ENCODE results near the gene SUCLG1. TPM values are rescaled to one million over a fixed set of nuclear protein-coding genes. Genes with fewer than 3 reads are reported as not detected.
"Not testable (repeated sequence)": the region's sequence is repeated elsewhere in the genome, so short reads cannot be mapped to it uniquely, and the experiment has no call there.

The SUCLG1 gene
- total RNA-seq, 1 donor from 2014 or later: 63.8 TPM

DNA sequence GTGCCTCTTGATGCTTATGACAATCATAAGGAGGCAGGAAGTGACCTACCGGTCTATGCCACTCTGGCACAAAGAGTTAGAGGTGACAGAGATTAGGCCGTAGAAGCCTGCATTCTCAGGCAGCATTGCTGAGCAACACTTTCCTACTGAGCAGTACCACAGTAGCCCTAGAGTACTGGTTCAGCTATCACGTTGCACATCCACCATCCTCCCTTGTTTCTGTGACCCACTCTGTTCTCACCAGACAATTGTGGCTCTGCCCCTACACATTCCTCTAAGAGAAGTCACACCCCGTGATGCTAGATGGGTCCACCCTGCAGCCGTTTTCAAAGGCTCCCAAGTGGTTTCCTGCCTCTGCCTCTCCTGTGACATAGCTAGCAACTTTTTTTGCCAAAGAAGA is 22.6 kb upstream of the SUCLG1 start:
- H3K4me1 ChIP-seq: no peaks in the 10 kb centered on the region
- no peaks in the 10 kb centered on the region for H3K36me3 ChIP-seq
- no peak for TF ChIP-seq POLR2AphosphoS5 (IDR thresholded peaks at IDR 0.05; ENCODE audit: insufficient read depth in 1 of 2, low read depth in 1 of 2)
- no peak for DNase-seq (ENCODE audit: extremely low spot score in 2 of 2)
- H3K27ac ChIP-seq: no peak overlapping the region
- intact Hi-C loops (cut with DNase I): no loop called here
- no peaks in the 10 kb centered on the region for H3K9me3 ChIP-seq
- H3K27me3 ChIP-seq: no peaks in the 10 kb centered on the region
- no peak overlapping the region for H3K4me3 ChIP-seq

DNA sequence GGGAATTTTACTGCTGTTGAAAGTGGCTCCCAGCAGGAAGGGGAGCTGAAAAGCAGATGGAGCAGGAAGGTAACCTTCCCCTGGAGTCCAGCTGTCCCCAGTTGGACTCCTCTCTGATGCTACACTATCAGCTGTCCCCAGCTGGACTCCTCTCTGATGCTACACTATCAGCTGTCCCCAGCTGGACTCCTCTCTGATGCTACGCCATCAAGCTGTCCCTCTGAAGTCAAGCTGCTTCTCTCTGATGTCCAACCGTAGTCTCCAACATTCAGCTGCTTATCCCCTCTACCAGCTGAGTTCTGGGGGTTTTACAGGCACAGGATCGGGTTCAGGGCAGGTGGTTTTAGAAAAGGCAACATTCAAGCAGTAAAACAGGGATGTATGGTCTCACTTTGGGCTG is 19.8 kb upstream of the SUCLG1 start:
- Histone ChIP-seq H3K9me3 (no peaks in the 10 kb centered on the region), H3K27ac (no peak overlapping the region), H3K4me1 (no peaks in the 10 kb centered on the region), H3K27me3 (no peaks in the 10 kb centered on the region), H3K4me3 (no peak overlapping the region), H3K36me3 (no peaks in the 10 kb centered on the region)
- intact Hi-C loops (cut with DNase I): no loop called here
- no peak for DNase-seq (ENCODE audit: extremely low spot score in 2 of 2)
- TF ChIP-seq, protein P1, sequence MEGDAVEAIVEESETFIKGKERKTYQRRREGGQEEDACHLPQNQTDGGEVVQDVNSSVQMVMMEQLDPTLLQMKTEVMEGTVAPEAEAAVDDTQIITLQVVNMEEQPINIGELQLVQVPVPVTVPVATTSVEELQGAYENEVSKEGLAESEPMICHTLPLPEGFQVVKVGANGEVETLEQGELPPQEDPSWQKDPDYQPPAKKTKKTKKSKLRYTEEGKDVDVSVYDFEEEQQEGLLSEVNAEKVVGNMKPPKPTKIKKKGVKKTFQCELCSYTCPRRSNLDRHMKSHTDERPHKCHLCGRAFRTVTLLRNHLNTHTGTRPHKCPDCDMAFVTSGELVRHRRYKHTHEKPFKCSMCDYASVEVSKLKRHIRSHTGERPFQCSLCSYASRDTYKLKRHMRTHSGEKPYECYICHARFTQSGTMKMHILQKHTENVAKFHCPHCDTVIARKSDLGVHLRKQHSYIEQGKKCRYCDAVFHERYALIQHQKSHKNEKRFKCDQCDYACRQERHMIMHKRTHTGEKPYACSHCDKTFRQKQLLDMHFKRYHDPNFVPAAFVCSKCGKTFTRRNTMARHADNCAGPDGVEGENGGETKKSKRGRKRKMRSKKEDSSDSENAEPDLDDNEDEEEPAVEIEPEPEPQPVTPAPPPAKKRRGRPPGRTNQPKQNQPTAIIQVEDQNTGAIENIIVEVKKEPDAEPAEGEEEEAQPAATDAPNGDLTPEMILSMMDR (IDR thresholded peaks at IDR 0.05): no peak
- TF ChIP-seq POLR2AphosphoS5 (IDR thresholded peaks at IDR 0.05; ENCODE audit: insufficient read depth in 1 of 2, low read depth in 1 of 2) (no peak), POLR2A (IDR thresholded peaks at IDR 0.05) (no peak)

DNA sequence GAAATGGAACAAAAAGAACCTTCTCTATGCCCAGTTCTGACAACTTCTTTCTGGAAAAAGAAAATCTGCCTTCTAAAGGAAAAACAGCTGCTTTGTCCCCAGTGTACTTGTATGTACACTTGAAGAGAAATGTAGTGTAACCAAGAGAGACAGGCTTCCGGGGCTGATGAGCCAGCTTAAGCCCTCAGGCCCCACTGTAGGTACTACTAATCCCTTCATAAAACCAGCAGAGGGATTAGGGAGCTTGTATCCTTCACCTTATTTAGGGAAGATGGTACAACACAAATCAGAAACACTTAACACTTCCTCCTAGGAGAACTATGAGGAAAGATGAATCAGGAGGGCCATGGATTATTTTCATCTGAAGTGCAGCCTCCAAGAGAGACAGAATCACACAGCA is 18.8 kb upstream of the SUCLG1 start:
- Histone ChIP-seq H3K4me3 (no peak overlapping the region), H3K4me1 (peaks cover under 1% of the 10 kb centered on the region), H3K27me3 (no peaks in the 10 kb centered on the region), H3K36me3 (no peaks in the 10 kb centered on the region), H3K9me3 (no peaks in the 10 kb centered on the region), H3K27ac (no peak overlapping the region)
- DNase-seq (ENCODE audit: extremely low spot score in 2 of 2): no peak
- TF ChIP-seq POLR2A (IDR thresholded peaks at IDR 0.05) (no peak), POLR2AphosphoS5 (IDR thresholded peaks at IDR 0.05; ENCODE audit: insufficient read depth in 1 of 2, low read depth in 1 of 2) (no peak)
- TF ChIP-seq, protein P1 (IDR thresholded peaks at IDR 0.05): no peak
- intact Hi-C loops (cut with DNase I): no loop called here

DNA sequence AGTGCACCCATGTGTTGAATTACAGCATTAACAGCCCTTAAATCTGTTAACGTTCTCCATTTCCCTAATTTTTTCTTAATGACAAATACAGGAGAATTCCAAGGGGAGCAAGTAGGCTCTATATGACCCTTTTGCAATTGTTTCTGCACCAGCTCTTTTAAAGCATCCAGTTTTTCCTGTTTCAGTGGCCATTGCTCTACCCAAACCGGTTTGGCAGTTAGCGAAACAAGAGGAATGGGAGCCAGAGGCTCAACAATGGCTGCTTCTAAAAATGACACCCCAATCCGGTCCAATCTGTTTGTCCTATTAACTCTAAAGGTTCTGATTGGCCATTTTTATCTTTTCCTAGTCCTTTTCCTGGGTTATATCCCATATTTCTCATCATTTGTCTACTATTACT is 15.1 kb upstream of the SUCLG1 start:
- Histone ChIP-seq H3K4me3 (no peak overlapping the region), H3K27me3 (no peaks in the 10 kb centered on the region), H3K9me3 (no peaks in the 10 kb centered on the region), H3K36me3 (no peaks in the 10 kb centered on the region), H3K27ac (no peak overlapping the region), H3K4me1 (peaks cover 8% of the 10 kb centered on the region)
- TF ChIP-seq, protein P1 (IDR thresholded peaks at IDR 0.05): no peak
- TF ChIP-seq POLR2AphosphoS5 (IDR thresholded peaks at IDR 0.05; ENCODE audit: insufficient read depth in 1 of 2, low read depth in 1 of 2) (peak in 1 of 2 donors; percentile 36), POLR2A (IDR thresholded peaks at IDR 0.05) (no peak)
- DNase-seq (ENCODE audit: extremely low spot score in 2 of 2): no peak
- intact Hi-C loops (cut with DNase I): no loop called here

DNA sequence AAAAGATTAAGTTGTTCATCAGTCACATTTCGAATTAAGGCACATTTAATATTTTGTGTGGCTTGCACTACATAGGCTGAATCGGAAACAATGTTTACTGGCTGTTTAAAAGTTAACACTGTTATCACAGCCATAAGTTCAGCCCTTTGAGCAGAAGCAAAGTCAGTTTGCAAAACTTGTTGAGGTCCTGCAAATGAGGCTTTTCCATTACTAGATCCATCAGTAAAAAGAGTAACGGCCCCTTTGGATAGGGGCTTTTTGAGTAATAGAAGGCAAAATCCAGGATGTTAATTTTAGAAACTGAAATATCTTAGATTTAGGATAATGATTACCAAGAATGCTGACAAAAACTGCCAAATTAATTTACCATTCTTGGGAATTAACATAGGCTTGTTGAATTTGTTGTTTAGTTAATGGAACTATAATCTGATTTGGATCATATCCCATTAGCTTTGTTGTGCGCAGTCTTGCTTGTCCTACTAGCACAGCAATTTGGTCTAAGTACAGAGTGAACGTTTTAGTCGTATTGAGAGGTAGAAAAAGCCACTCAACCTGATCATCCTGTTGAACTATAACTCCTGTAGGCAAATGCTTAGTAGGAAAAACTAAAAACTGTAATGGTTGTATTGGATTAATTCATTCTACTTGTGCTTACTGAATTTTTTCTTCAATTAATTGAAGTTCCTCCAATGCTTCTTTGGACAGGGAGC is 13.9 kb upstream of the SUCLG1 start:
- no peak for DNase-seq (ENCODE audit: extremely low spot score in 2 of 2)
- intact Hi-C loops (cut with DNase I): no loop called here
- H3K27ac ChIP-seq: no peak overlapping the region
- no peaks in the 10 kb centered on the region for H3K36me3 ChIP-seq
- H3K4me3 ChIP-seq: no peak overlapping the region
- TF ChIP-seq, protein P1 (IDR thresholded peaks at IDR 0.05): no peak
- TF ChIP-seq POLR2A (IDR thresholded peaks at IDR 0.05) (no peak), POLR2AphosphoS5 (IDR thresholded peaks at IDR 0.05; ENCODE audit: insufficient read depth in 1 of 2, low read depth in 1 of 2) (no peak)
- H3K9me3 ChIP-seq: no peaks in the 10 kb centered on the region
- H3K27me3 ChIP-seq: no peaks in the 10 kb centered on the region
- H3K4me1 ChIP-seq: peaks cover 8% of the 10 kb centered on the region

DNA sequence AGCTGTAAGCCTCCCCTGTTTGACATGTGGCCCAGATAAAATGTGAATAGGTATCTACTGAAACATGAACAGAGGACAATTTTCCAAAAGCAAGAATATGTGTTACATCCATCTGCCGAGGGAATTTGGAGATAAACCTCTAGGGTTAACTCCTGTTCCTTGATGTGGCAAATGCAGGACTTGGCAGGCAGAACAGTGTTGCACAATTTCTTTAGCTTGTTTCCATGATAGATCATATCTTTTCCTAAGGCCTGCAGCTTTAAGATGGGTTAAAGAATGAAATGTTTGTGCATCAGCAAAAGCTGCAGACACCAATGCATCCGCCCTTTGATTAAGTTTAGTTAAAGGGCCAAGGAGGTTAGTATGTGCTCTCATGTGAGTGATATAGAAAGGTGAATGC is 13.3 kb upstream of the SUCLG1 start:
- H3K27ac ChIP-seq; intact Hi-C loops (cut with DNase I); H3K27me3 ChIP-seq; H3K4me3 ChIP-seq; DNase-seq (ENCODE audit: extremely low spot score in 2 of 2); H3K9me3 ChIP-seq; H3K4me1 ChIP-seq; H3K36me3 ChIP-seq: not testable (repeated sequence)

Measured in vagina (tissue), 2 donors.